K562 (cell line): ENCODE results near the gene CUL1. TPM values are rescaled to one million over a fixed set of nuclear protein-coding genes. Genes with fewer than 3 reads are reported as not detected.

Source experiments
- CREB1 ChIP-seq, 2 experiments: sonication (generic) in 1 of 2; formaldehyde crosslinking in 1 of 2; IDR thresholded peaks; 2 replicates each; pipeline versions ENCODE4 v1.6.1 to v1.8.0; 2012 to 2022; ENCODE audit warnings: inconsistent platforms in 1 of 2, mild to moderate bottlenecking in 1 of 2, missing genetic modification reagents in 1 of 2, moderate library complexity in 1 of 2
- LEF1 ChIP-seq: fragments of 450-650 bp; IDR thresholded peaks from 2 replicates; pipeline ENCODE4 v1.6.1; 2016; ENCODE audit warnings: mild to moderate bottlenecking
- POLR2AphosphoS2 ChIP-seq: IDR thresholded peaks from 2 replicates; pipeline ENCODE4 v1.6.1; 2012; ENCODE audit warnings: low read length, improper control_type of control experiment
- RBM22 ChIP-seq: fragments of 200-400 bp; formaldehyde crosslinking; IDR thresholded peaks from 2 replicates; pipeline ENCODE4 v1.6.1; 2018; ENCODE audit warnings: low read length, low read depth; ENCODE audit not compliant: poor library complexity, severe bottlenecking
- polyA plus RNA-seq, 8 experiments: library from polyadenylated mRNA; depleted of rRNA in 4 of 8; stranded (reverse) in 5 of 8; unstranded in 3 of 8; fragments of >200 nt; fragmentation: Nextera tagmentation in 2 of 8; fragmentation: Illumina TruSeq in 1 of 8; extraction: Ambion mirVana in 2 of 8; extraction: Trizol in 1 of 8; gene quantifications; 2 replicates each; pipeline versions ENCODE4 v1.2.1 to v1.2.3, GENCODE V29; 2011 to 2014; ENCODE audit warnings: inconsistent platforms in 1 of 8, missing spikeins in 1 of 8
- total RNA-seq, 7 experiments: library from RNA; depleted of rRNA in 6 of 7; stranded (reverse); fragments of >200 nt in 6 of 7; fragmentation: Illumina TruSeq in 2 of 7; extraction: Trizol in 2 of 7; gene quantifications; 2 replicates each; pipeline versions ENCODE4 v1.2.1 to v1.2.3, GENCODE V29; 2011 to 2021; ENCODE audit warnings: low replicate concordance in 1 of 7
- TF ChIP-seq, protein P1 (sequence below): fragments of 450-650 bp; formaldehyde crosslinking; IDR thresholded peaks from 2 replicates; pipeline ENCODE4 v1.4.0; 2020; ENCODE audit warnings: mild to moderate bottlenecking, moderate library complexity
- TF ChIP-seq, protein P2 (sequence below): fragments of 450-650 bp; IDR thresholded peaks from 2 replicates; pipeline ENCODE4 v1.6.1; 2017; ENCODE audit warnings: antibody characterized with exemption
- TF ChIP-seq, protein P3 (sequence below): fragments of 450-650 bp; formaldehyde crosslinking; IDR thresholded peaks from 2 replicates; pipeline ENCODE4 v1.4.0; 2022; ENCODE audit warnings: mild to moderate bottlenecking, moderate library complexity

CUL1 gene
- total and polyA plus RNA-seq, 9 of the 15 experiments (the other 6 are each of a cell fraction or from before 2014, with no cell fraction given): 31.5 to 107 (median 96.5) TPM

DNA sequence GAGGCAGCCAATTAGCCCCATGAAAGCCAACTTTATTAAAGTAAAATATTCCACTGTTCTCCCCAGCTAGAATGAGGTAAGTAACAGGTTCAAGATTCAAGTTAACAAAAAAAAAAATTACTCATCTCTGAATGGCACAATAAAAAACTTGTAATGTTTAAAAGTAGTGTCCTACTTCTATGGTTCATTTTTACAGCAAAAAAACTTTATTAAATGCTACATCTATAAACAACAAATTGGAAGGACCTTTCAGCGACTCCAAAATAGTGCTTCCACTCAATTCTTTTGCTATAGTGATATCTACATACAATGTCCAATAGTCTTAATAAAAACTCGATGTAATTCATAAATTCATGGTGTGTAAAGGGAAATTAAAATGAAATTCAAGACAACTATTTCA, 126.2 kb downstream of the CUL1 start (continued):
- TF ChIP-seq CREB1 (IDR thresholded peaks at IDR 0.05): no peak
- TF ChIP-seq CREB1 (CRISPR knock-in tag; IDR thresholded peaks at IDR 0.05): no peak
- 0 out of 2 replicates have a peak, but pooled peaks have one; percentile 31 for TF ChIP-seq POLR2AphosphoS2
- TF ChIP-seq, protein P1, sequence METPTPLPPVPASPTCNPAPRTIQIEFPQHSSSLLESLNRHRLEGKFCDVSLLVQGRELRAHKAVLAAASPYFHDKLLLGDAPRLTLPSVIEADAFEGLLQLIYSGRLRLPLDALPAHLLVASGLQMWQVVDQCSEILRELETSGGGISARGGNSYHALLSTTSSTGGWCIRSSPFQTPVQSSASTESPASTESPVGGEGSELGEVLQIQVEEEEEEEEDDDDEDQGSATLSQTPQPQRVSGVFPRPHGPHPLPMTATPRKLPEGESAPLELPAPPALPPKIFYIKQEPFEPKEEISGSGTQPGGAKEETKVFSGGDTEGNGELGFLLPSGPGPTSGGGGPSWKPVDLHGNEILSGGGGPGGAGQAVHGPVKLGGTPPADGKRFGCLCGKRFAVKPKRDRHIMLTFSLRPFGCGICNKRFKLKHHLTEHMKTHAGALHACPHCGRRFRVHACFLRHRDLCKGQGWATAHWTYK (CRISPR knock-in tag): no peak
- TF ChIP-seq RBM22: peak; percentile 12
- TF ChIP-seq LEF1: no peak
- TF ChIP-seq, protein P2, sequence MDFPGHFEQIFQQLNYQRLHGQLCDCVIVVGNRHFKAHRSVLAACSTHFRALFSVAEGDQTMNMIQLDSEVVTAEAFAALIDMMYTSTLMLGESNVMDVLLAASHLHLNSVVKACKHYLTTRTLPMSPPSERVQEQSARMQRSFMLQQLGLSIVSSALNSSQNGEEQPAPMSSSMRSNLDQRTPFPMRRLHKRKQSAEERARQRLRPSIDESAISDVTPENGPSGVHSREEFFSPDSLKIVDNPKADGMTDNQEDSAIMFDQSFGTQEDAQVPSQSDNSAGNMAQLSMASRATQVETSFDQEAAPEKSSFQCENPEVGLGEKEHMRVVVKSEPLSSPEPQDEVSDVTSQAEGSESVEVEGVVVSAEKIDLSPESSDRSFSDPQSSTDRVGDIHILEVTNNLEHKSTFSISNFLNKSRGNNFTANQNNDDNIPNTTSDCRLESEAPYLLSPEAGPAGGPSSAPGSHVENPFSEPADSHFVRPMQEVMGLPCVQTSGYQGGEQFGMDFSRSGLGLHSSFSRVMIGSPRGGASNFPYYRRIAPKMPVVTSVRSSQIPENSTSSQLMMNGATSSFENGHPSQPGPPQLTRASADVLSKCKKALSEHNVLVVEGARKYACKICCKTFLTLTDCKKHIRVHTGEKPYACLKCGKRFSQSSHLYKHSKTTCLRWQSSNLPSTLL: no peak
- TF ChIP-seq, protein P3, sequence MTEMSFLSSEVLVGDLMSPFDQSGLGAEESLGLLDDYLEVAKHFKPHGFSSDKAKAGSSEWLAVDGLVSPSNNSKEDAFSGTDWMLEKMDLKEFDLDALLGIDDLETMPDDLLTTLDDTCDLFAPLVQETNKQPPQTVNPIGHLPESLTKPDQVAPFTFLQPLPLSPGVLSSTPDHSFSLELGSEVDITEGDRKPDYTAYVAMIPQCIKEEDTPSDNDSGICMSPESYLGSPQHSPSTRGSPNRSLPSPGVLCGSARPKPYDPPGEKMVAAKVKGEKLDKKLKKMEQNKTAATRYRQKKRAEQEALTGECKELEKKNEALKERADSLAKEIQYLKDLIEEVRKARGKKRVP: no peak
